H1 (cell line): ENCODE results near the gene APOL4. TPM values are rescaled to one million over a fixed set of nuclear protein-coding genes. Genes with fewer than 3 reads are reported as not detected.

Experiments
- CTCF ChIA-PET: fragments of 300-600 bp; sonication (Branson Sonifier 250); formaldehyde crosslinking; loops from one replicate; lab custom pipeline; 2021; ENCODE audit not compliant: partially characterized antibody; lab: Charles Lee
- POLR2A ChIA-PET: fragments of 300-600 bp; sonication (Branson Sonifier 250); formaldehyde crosslinking; loops from one replicate; lab custom pipeline; 2021; ENCODE audit warnings: inconsistent platforms; ENCODE audit not compliant: partially characterized antibody; lab: Charles Lee
- DNase-seq, 2 experiments: peaks; one replicate each; pipeline versions ENCODE4 v3.0.0 to v3.0.0-alpha.2; 2010 to 2022; ENCODE audit warnings: low spot score in 2 of 2, low read depth in 1 of 2, mixed read lengths in 1 of 2
- FAIRE-seq: peaks from 2 replicates; lab custom pipeline; 2011; peaks lifted over from hg19 to GRCh38; lab: Jason Lieb, UNC
- H2AFZ ChIP-seq: 2 replicates; pipeline ENCODE4 v1.8.1; 2012; ENCODE audit warnings: low read length, inconsistent platforms
- H2AK5ac ChIP-seq: 2 replicates; pipeline ENCODE4 v1.6.1; 2013; ENCODE audit warnings: low read depth, low read length
- H2BK120ac ChIP-seq: replicated peaks from 2 replicates; pipeline ENCODE3; 2013; ENCODE audit warnings: low read depth, low read length, inconsistent platforms
- H2BK12ac ChIP-seq: 2 replicates; pipeline ENCODE4 v1.6.1; 2013; ENCODE audit warnings: low read depth, low read length
- H2BK15ac ChIP-seq: 2 replicates; pipeline ENCODE4 v1.6.1; 2013; ENCODE audit warnings: low read length
- H2BK20ac ChIP-seq: 2 replicates; pipeline ENCODE4 v1.6.1; 2013; ENCODE audit warnings: low read length
- H2BK5ac ChIP-seq: 2 replicates; pipeline ENCODE4 v1.6.1; 2013; ENCODE audit warnings: low read depth, low read length
- H3K14ac ChIP-seq: 2 replicates; pipeline ENCODE4 v1.6.1; 2013; ENCODE audit warnings: inconsistent platforms; ENCODE audit not compliant: insufficient read length
- H3K18ac ChIP-seq: 2 replicates; pipeline ENCODE4 v1.6.1; 2013; ENCODE audit warnings: low read length; ENCODE audit errors: extremely low read depth
- H3K23ac ChIP-seq: 2 replicates; pipeline ENCODE4 v1.6.1; 2013; ENCODE audit warnings: inconsistent platforms; ENCODE audit not compliant: insufficient read length
- H3K23me2 ChIP-seq: 2 replicates; pipeline ENCODE4 v1.6.1; 2013; ENCODE audit warnings: low read depth, low read length
- H3K27ac ChIP-seq: 2 replicates; pipeline ENCODE4 v1.6.1; 2011; ENCODE audit warnings: low read depth, low read length, inconsistent platforms
- H3K27me3 ChIP-seq, 4 experiments: replicated peaks in 1 of 4; 1 replicate in 1 of 4; 2 replicates in 3 of 4; pipeline versions ENCODE4 v1.6.1 to v1.8.1; 2011 to 2013; ENCODE audit warnings: low read length in 3 of 4, mild to moderate bottlenecking in 3 of 4, inconsistent platforms in 2 of 4, mixed read lengths in 2 of 4, moderate library complexity in 1 of 4; ENCODE audit not compliant: control insufficient read depth in 3 of 4, insufficient read depth in 3 of 4; ENCODE audit errors: extremely low read depth in 1 of 4
- H3K36me3 ChIP-seq, 4 experiments: 2 replicates each; pipeline versions ENCODE4 v1.6.1 to v1.8.1; 2011 to 2013; ENCODE audit warnings: mild to moderate bottlenecking in 4 of 4, low read length in 3 of 4, moderate library complexity in 2 of 4, control low read depth in 1 of 4, inconsistent platforms in 1 of 4; ENCODE audit not compliant: insufficient read depth in 4 of 4, control insufficient read depth in 2 of 4
- H3K4ac ChIP-seq: replicated peaks from 2 replicates; pipeline ENCODE3; 2013; ENCODE audit warnings: low read length, low read depth, mixed read lengths, inconsistent platforms; ENCODE audit not compliant: insufficient read length
- H3K4me1 ChIP-seq, 4 experiments: replicated peaks in 1 of 4; 1 replicate in 1 of 4; 2 replicates in 3 of 4; pipeline versions ENCODE4 v1.6.1 to v1.8.1; 2011 to 2013; ENCODE audit warnings: low read length in 3 of 4, inconsistent platforms in 2 of 4, mixed read lengths in 1 of 4; ENCODE audit not compliant: insufficient read depth in 4 of 4, control insufficient read depth in 3 of 4
- H3K4me2 ChIP-seq, 2 experiments: 2 replicates each; pipeline versions ENCODE4 v1.6.1 to v1.8.1; 2011 to 2013; ENCODE audit warnings: low read depth in 2 of 2, low read length in 2 of 2, control low read depth in 1 of 2, inconsistent platforms in 1 of 2, mild to moderate bottlenecking in 1 of 2; ENCODE audit not compliant: insufficient read depth in 1 of 2
- H3K4me3 ChIP-seq, 4 experiments: fragments of 200-600, 300-600 bp in 1 of 4; sonication (generic), shearing (Covaris generic), sonication (Bioruptor Twin) in 1 of 4; 2 replicates each; pipeline versions ENCODE4 v1.5.1 to v1.8.1; 2011 to 2016; ENCODE audit warnings: low read length in 4 of 4, low read depth in 3 of 4, control low read depth in 2 of 4, inconsistent platforms in 2 of 4, mild to moderate bottlenecking in 2 of 4, mixed read lengths in 1 of 4, moderate library complexity in 1 of 4; ENCODE audit not compliant: insufficient read depth in 2 of 4; ENCODE audit errors: extremely low read depth in 1 of 4
- H3K56ac ChIP-seq: replicated peaks from 2 replicates; pipeline ENCODE3; 2013; ENCODE audit warnings: low read depth, mild to moderate bottlenecking, mixed read lengths, low read length, inconsistent platforms; ENCODE audit not compliant: insufficient read length
- H3K79me1 ChIP-seq: 2 replicates; pipeline ENCODE4 v1.6.1; 2013; ENCODE audit warnings: low read depth, low read length, control low read depth
- H3K79me2 ChIP-seq, 2 experiments: 2 replicates each; pipeline versions ENCODE4 v1.6.1 to v1.8.1; 2012 to 2013; ENCODE audit warnings: low read length in 2 of 2, mild to moderate bottlenecking in 2 of 2, inconsistent platforms in 1 of 2; ENCODE audit not compliant: insufficient read depth in 2 of 2, control insufficient read depth in 1 of 2
- H3K9ac ChIP-seq, 4 experiments: replicated peaks in 1 of 4; 1 replicate in 1 of 4; 2 replicates in 3 of 4; pipeline versions ENCODE4 v1.6.1 to v1.8.1; 2011 to 2013; ENCODE audit warnings: low read depth in 3 of 4, low read length in 3 of 4, control low read depth in 2 of 4, mild to moderate bottlenecking in 2 of 4, moderate library complexity in 2 of 4, inconsistent platforms in 1 of 4; ENCODE audit errors: extremely low read depth in 1 of 4
- H3K9me3 ChIP-seq, 2 experiments: 2 replicates each; pipeline versions ENCODE4 v1.6.1 to v1.8.1; 2012 to 2013; ENCODE audit warnings: mild to moderate bottlenecking in 2 of 2, moderate library complexity in 2 of 2, control low read depth in 1 of 2, inconsistent platforms in 1 of 2, low read depth in 1 of 2, low read length in 1 of 2, mixed read lengths in 1 of 2; ENCODE audit not compliant: insufficient read depth in 2 of 2
- H4K20me1 ChIP-seq, 2 experiments: replicated peaks in 1 of 2; 2 replicates each; pipeline versions ENCODE3 to v1.8.1; 2011 to 2013; ENCODE audit warnings: inconsistent platforms in 2 of 2, low read length in 2 of 2, mild to moderate bottlenecking in 1 of 2; ENCODE audit not compliant: insufficient read depth in 2 of 2, control insufficient read depth in 1 of 2
- H4K5ac ChIP-seq: 2 replicates; pipeline ENCODE4 v1.6.1; 2013; ENCODE audit warnings: low read length, low read depth, mixed read lengths, inconsistent platforms; ENCODE audit not compliant: insufficient read length
- H4K8ac ChIP-seq: 2 replicates; pipeline ENCODE4 v1.8.0; 2013; ENCODE audit warnings: mild to moderate bottlenecking, moderate library complexity, low read length, inconsistent platforms; ENCODE audit not compliant: insufficient read depth; ENCODE audit errors: extremely low read depth
- H4K91ac ChIP-seq: replicated peaks from 2 replicates; pipeline ENCODE3; 2013; ENCODE audit warnings: low read length, mixed read lengths, inconsistent platforms; ENCODE audit not compliant: insufficient read length
- FOSL1 ChIP-seq: IDR thresholded peaks from 2 replicates; pipeline ENCODE4 v1.6.1; 2011; ENCODE audit warnings: mild to moderate bottlenecking, low read depth, low read length, moderate library complexity; ENCODE audit not compliant: insufficient read depth
- WGBS, 2 experiments: shearing (Covaris generic) in 1 of 2; methylation state at CpG; one replicate each; pipeline versions ENCODE4 v1.1.6 to v1.1.7; 2013 to 2015; ENCODE audit warnings: low lambda C conversion rate in 2 of 2, mixed read lengths in 2 of 2, inconsistent platforms in 1 of 2, low coverage in 1 of 2, missing lambda C conversion rate in 1 of 2; ENCODE audit not compliant: insufficient replicate concordance in 2 of 2, insufficient coverage in 1 of 2, insufficient read length in 1 of 2; ENCODE audit errors: extremely low coverage in 1 of 2, missing lambda C conversion rate in 1 of 2; 5-methylcytosine and 5-hydroxymethylcytosine counted together
- polyA plus RNA-seq, 7 experiments: library from polyadenylated mRNA; depleted of rRNA in 3 of 7; stranded (reverse) in 5 of 7; unstranded in 2 of 7; fragments of >200 nt in 5 of 7; fragments of 200-250 nt in 2 of 7; gene quantifications; 1 replicate in 5 of 7; 2 replicates in 1 of 7; 4 replicates in 1 of 7; pipeline versions ENCODE4 v1.2.1 to v1.2.3, GENCODE V29; 2011 to 2013; ENCODE audit warnings: missing spikeins in 2 of 7, mixed read lengths in 2 of 7
- total RNA-seq: library from RNA; stranded (reverse); fragmentation: NEBNext Ultra II Directional; extraction: Animal tissue kit (Norgen Biotek cat#: 25700); gene quantifications from 2 replicates; pipeline ENCODE4 v1.2.1, GENCODE V29; 2021

APOL4 gene
- total and polyA plus RNA-seq, 2 of the 8 experiments (the other 6 are each of a cell fraction or from before 2014, with no cell fraction given) = 0.02 TPM; not detected in 1

DNA sequence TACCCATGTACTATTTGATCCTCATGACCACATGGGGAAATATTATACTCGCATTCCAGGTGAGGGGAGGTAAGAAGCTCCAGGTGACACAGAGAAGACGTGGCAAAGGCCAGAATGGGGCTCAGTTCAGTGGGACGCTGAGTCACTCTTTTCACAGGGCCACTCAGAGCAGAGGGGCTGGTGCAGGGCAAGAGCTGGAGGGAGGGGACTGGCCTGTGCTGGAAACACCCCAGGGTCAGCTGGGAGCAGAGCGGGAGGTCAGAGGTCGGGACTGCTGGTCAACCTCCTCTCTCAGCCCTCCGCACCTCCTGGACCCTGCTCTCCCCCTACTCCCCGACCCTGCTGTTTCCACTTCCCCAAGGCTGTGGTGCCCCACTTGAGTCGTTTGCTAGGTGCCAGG, 53.2 kb downstream of the APOL4 start:
- FAIRE-seq (no peak), DNase-seq (no peak)
- Histone ChIP-seq H3K79me2 (no peaks in the 10 kb centered on the region), H3K23ac (no peak overlapping the region), H4K91ac (no peak overlapping the region), H2BK120ac (no peak overlapping the region), H3K36me3 (no peaks in the 10 kb centered on the region), H3K4me1 (peaks cover 2 to 7% (median 4%) of the 10 kb centered on the region in 4 experiments; a peak in 5 of 7 replicates), H4K5ac (no peak overlapping the region), H4K8ac (peak overlapping the region; percentile 36; the same call in 1 of the 2 replicates), H2BK20ac (no peak overlapping the region), H2BK12ac (0 out of 2 replicates have a peak overlapping the region, but pooled peaks have one; percentile 27), H3K56ac (no peak overlapping the region), H3K79me1 (no peaks in the 10 kb centered on the region), H2AK5ac (no peak overlapping the region), H3K4ac (no peak overlapping the region), H3K9me3 (peaks cover 0 to 9% of the 10 kb centered on the region in 2 experiments; a peak in 1 of 4 replicates), H3K4me2 (no peak overlapping the region), H3K9ac (no peak overlapping the region), H3K18ac (no peak overlapping the region), H2AFZ (no peak overlapping the region), H3K14ac (no peak overlapping the region), H2BK15ac (no peak overlapping the region), H3K4me3 (no peak overlapping the region), H3K27ac (no peak overlapping the region), H2BK5ac (no peak overlapping the region), H3K23me2 (0 out of 2 replicates have a peak, but pooled peaks cover 1% of the 10 kb centered on the region), H3K27me3 (no peaks in the 10 kb centered on the region), H4K20me1 (no peaks in the 10 kb centered on the region)
- WGBS, 2 experiments = 84% methylated on average over 8 of the region's 8 CpGs; no CpG with 5 or more reads in 1 of the 2 experiments
- POLR2A ChIA-PET = no interaction called here
- CTCF ChIA-PET = interaction anchor here (0.9 to 1.6 kb wide), 2 partner anchors 33 to 38 kb away, joined by 4 to 5 read pairs; no protein-coding TSS in a partner anchor
- no peak for TF ChIP-seq FOSL1
